WTC11 (cell line): Measurements from ENCODE around the gene C12orf50. TPM values are rescaled to one million over a fixed set of nuclear protein-coding genes. Genes with fewer than 3 reads are reported as not detected.

Source experiments
- ATAC-seq: fragments of 200-7000 bp; cut with Tn5 transposase; 2 replicates; pipeline ENCODE4 v1.10.0; 2021; ENCODE audit warnings: mild to moderate bottlenecking, moderate library complexity
- Bru-seq: library from RNA; stranded (reverse); fragments of 400-500 nt; gene quantifications from one replicate; lab custom pipeline; 2021; lab: Mats Ljungman, UMichigan
- CTCF ChIA-PET: fragments of 300-600 bp; sonication (Branson Sonifier 250); formaldehyde crosslinking; loops from one replicate; lab custom pipeline; 2021; ENCODE audit warnings: antibody characterized with exemption; lab: Charles Lee
- POLR2A ChIA-PET: fragments of 350-600 bp; sonication (Branson Sonifier 250); formaldehyde crosslinking; loops from one replicate; lab custom pipeline; 2021; ENCODE audit warnings: antibody characterized with exemption; lab: Charles Lee
- DNase-seq: peaks from one replicate; pipeline ENCODE4 v3.0.0; 2021; ENCODE audit warnings: low spot score
- H3K27ac Mint-ChIP-seq: 2 replicates; pipeline ENCODE4 v1.8.0; 2021; ENCODE audit warnings: mixed read lengths
- H3K27me3 Mint-ChIP-seq: 2 replicates; pipeline ENCODE4 v1.8.0; 2021; ENCODE audit warnings: low read depth, mild to moderate bottlenecking, moderate library complexity, mixed read lengths
- H3K36me3 Mint-ChIP-seq: 2 replicates; pipeline ENCODE4 v1.8.0; 2021; ENCODE audit warnings: mixed read lengths
- H3K4me1 Mint-ChIP-seq: 2 replicates; pipeline ENCODE4 v1.8.0; 2022; ENCODE audit warnings: mixed read lengths
- H3K4me3 Mint-ChIP-seq: 2 replicates; pipeline ENCODE4 v1.8.0; 2021; ENCODE audit warnings: mild to moderate bottlenecking, moderate library complexity, mixed read lengths
- H3K9me3 Mint-ChIP-seq: 2 replicates; pipeline ENCODE4 v1.8.0; 2021; ENCODE audit warnings: mixed read lengths
- ATF1 ChIP-seq: sonication (generic); formaldehyde crosslinking; IDR thresholded peaks from 2 replicates; pipeline ENCODE4 v1.8.1; 2023; ENCODE audit warnings: mild to moderate bottlenecking, moderate library complexity, missing genetic modification reagents
- EMX1 ChIP-seq: fragments of 250-450 bp; sonication (Bioruptor Pico); IDR thresholded peaks from 2 replicates; pipeline ENCODE4 v1.8.0; 2021; ENCODE audit warnings: mild to moderate bottlenecking
- FOXJ3 ChIP-seq: sonication (generic); formaldehyde crosslinking; IDR thresholded peaks from 2 replicates; pipeline ENCODE4 v1.9.0; 2021; ENCODE audit warnings: missing genetic modification reagents, mild to moderate bottlenecking, borderline replicate concordance
- GTF2I ChIP-seq: fragments of 250-450 bp; sonication (Bioruptor Pico); conservative IDR thresholded peaks from 2 replicates; pipeline ENCODE4 v1.4.0; 2021; ENCODE audit warnings: mild to moderate bottlenecking
- JAZF1 ChIP-seq: fragments of 250-450 bp; sonication (Bioruptor Pico); IDR thresholded peaks from 2 replicates; pipeline ENCODE4 v1.9.0; 2021; ENCODE audit warnings: moderate library complexity, mild to moderate bottlenecking, inconsistent platforms
- NR3C1 ChIP-seq: sonication (generic); formaldehyde crosslinking; conservative IDR thresholded peaks from 2 replicates; pipeline ENCODE4 v1.8.1; 2023; ENCODE audit warnings: low read depth, mild to moderate bottlenecking, missing genetic modification reagents
- PRRX2 ChIP-seq: fragments of 250-450 bp; sonication (Bioruptor Pico); IDR thresholded peaks from 2 replicates; pipeline ENCODE4 v1.8.0; 2021; ENCODE audit warnings: mild to moderate bottlenecking
- RELA ChIP-seq: sonication (generic); formaldehyde crosslinking; IDR thresholded peaks from 2 replicates; pipeline ENCODE4 v1.8.1; 2022; ENCODE audit warnings: missing genetic modification reagents, mild to moderate bottlenecking, borderline replicate concordance
- RORB ChIP-seq: fragments of 250-450 bp; sonication (Bioruptor Pico); IDR thresholded peaks from 2 replicates; pipeline ENCODE4 v1.9.0; 2021; ENCODE audit warnings: mild to moderate bottlenecking
- SMAD4 ChIP-seq: sonication (generic); formaldehyde crosslinking; IDR thresholded peaks from 2 replicates; pipeline ENCODE4 v1.8.0; 2022; ENCODE audit warnings: mild to moderate bottlenecking, missing genetic modification reagents
- TEAD1 ChIP-seq: sonication (generic); formaldehyde crosslinking; IDR thresholded peaks from 2 replicates; pipeline ENCODE4 v1.8.0; 2022; ENCODE audit warnings: mild to moderate bottlenecking, missing genetic modification reagents
- TEAD4 ChIP-seq: sonication (generic); formaldehyde crosslinking; IDR thresholded peaks from 2 replicates; pipeline ENCODE4 v1.8.0; 2022; ENCODE audit warnings: mild to moderate bottlenecking, missing genetic modification reagents
- TP53 ChIP-seq: sonication (generic); formaldehyde crosslinking; IDR thresholded peaks from 2 replicates; pipeline ENCODE4 v1.8.1; 2023; ENCODE audit warnings: mild to moderate bottlenecking, missing genetic modification reagents
- ZBTB21 ChIP-seq: sonication (generic); formaldehyde crosslinking; IDR thresholded peaks from 2 replicates; pipeline ENCODE4 v1.8.1; 2023; ENCODE audit warnings: mild to moderate bottlenecking, missing genetic modification reagents, borderline replicate concordance
- ZNF219 ChIP-seq: sonication (generic); formaldehyde crosslinking; IDR thresholded peaks from 2 replicates; pipeline ENCODE4 v1.8.0; 2023; ENCODE audit warnings: missing genetic modification reagents, mild to moderate bottlenecking, borderline replicate concordance
- ZNF232 ChIP-seq: sonication (generic); formaldehyde crosslinking; IDR thresholded peaks from 2 replicates; pipeline ENCODE4 v1.8.0; 2022; ENCODE audit warnings: mild to moderate bottlenecking, missing genetic modification reagents
- ZNF671 ChIP-seq: fragments of 250-450 bp; sonication (Bioruptor Pico); IDR thresholded peaks from 2 replicates; pipeline ENCODE4 v1.8.0; 2021; ENCODE audit warnings: mild to moderate bottlenecking
- long read RNA-seq, 3 experiments: library from RNA in 1 of 3; library from capped mRNA in 1 of 3; library from polyadenylated mRNA in 1 of 3; unstranded in 2 of 3; stranded (forward) in 1 of 3; transcript quantifications; one replicate each; pipeline ENCODE4 v2.0.0, GENCODE V29; 2021
- total RNA-seq: library from RNA; stranded (reverse); gene quantifications from 3 replicates; pipeline ENCODE4 v1.2.3, GENCODE V29; 2021
- TF ChIP-seq, protein P1 (sequence below): fragments of 250-450 bp; sonication (Bioruptor Pico); IDR thresholded peaks from 2 replicates; pipeline ENCODE4 v1.8.0; 2021; ENCODE audit warnings: mild to moderate bottlenecking
- TF ChIP-seq, protein P2 (sequence below): sonication (generic); formaldehyde crosslinking; IDR thresholded peaks from 2 replicates; pipeline ENCODE4 v1.8.0; 2022; ENCODE audit warnings: mild to moderate bottlenecking, missing genetic modification reagents
- TF ChIP-seq, protein P3 (sequence below): fragments of 250-450 bp; sonication (Bioruptor Pico); IDR thresholded peaks from 2 replicates; pipeline ENCODE4 v2.1.2; 2022; ENCODE audit warnings: mild to moderate bottlenecking, moderate library complexity
- TF ChIP-seq, protein P4 (sequence below): sonication (generic); formaldehyde crosslinking; IDR thresholded peaks from 2 replicates; pipeline ENCODE4 v1.8.1; 2022; ENCODE audit warnings: mild to moderate bottlenecking, missing genetic modification reagents, moderate library complexity, borderline replicate concordance
- TF ChIP-seq, protein P5 (sequence below): sonication (generic); formaldehyde crosslinking; IDR thresholded peaks from 2 replicates; pipeline ENCODE4 v1.8.1; 2022; ENCODE audit warnings: low read depth, missing genetic modification reagents, borderline replicate concordance
- TF ChIP-seq, protein P6 (sequence below): sonication (generic); formaldehyde crosslinking; IDR thresholded peaks from 2 replicates; pipeline ENCODE4 v1.8.0; 2023; ENCODE audit warnings: missing genetic modification reagents
- TF ChIP-seq, protein P7 (sequence below): fragments of 250-450 bp; sonication (Bioruptor Pico); IDR thresholded peaks from 2 replicates; pipeline ENCODE4 v1.9.0; 2021; ENCODE audit warnings: mild to moderate bottlenecking
- TF ChIP-seq, protein P8 (sequence below): sonication (generic); formaldehyde crosslinking; IDR thresholded peaks from 2 replicates; pipeline ENCODE4 v1.8.0; 2023; ENCODE audit warnings: mild to moderate bottlenecking, missing genetic modification reagents

Gene C12orf50, protein sequence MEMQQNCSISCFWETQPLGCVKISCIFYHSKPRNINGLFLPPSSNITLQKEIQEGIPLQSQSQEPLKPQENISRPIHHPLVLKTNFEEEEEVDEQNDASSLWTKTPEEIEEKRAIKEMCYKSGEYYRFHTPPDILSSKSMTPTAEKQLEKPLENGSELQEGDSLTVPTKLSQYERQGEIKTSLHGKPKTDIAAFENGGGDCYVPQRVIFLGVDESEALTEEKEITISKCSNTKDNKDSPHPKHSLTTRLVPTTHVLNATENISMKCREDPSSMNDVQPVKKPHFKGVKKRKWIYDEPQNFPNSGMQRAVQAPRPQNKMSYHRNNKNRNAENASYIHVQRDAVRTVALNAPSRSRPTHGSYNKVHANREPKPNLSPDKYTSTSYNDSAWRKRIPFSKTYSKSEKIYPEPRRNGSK
- total RNA-seq, result 0.07 TPM in 1 of 3 replicates, not detected in the others
- Bru-seq, nascent RNA, result percentile 2 among the genes with signal in this experiment
- long read RNA-seq, experiment 1, result 0 reads
- long read RNA-seq, experiment 2, result 0 reads
- long read RNA-seq, experiment 3, result 0 reads

DNA sequence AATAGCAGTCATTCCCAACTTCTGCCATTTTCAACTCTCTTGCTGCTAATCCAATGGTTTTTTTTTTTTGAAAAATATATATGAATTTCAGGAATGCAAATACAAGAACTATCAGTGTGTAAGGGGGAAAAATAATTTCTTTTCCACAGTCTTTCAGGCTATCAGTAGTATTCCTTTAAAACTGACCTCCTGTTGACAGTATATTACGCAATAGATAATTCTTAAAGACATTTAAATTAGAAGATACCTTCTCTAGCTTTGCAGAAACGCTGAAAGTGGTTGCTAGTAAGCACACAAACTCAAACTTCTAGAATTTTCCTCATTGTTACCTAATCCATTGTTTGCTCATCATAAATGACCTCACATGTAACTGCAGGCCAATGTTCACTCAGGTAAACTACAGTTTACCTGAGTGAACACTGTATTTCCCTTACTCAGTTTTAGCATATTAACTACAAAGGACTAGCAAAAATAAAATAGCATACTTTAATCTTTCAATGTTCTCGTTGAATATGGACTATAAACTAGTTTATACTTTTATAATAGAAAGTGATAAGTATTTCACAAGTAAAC lies at the start of gene C12orf50:
TSS of gene C12orf50 (minus strand) at position 309 of the 573 bp plus-strand sequence. CDS start 2,439 bp downstream, outside the sequence.
- DNase-seq (no peak), ATAC-seq (no peak)
- no peak within 1 kb of the TSS for H3K27ac Mint-ChIP-seq
- peaks cover 23% of the 10 kb centered on the region for H3K9me3 Mint-ChIP-seq
- ChIA-PET CTCF (no interaction called here), POLR2A (no interaction called here)
- H3K4me1 Mint-ChIP-seq, result no peaks in the 10 kb centered on the region
- TF ChIP-seq TP53 (CRISPR knock-in tag), result no peak
- TF ChIP-seq ZNF232 (CRISPR knock-in tag), result no peak
- TF ChIP-seq ZNF219 (CRISPR knock-in tag), result no peak
- no peak for TF ChIP-seq TEAD4 (CRISPR knock-in tag)
- TF ChIP-seq ATF1 (CRISPR knock-in tag), result no peak
- TF ChIP-seq RORB (CRISPR knock-in tag), result no peak
- no peak for TF ChIP-seq RELA (CRISPR knock-in tag)
- TF ChIP-seq, protein P1, sequence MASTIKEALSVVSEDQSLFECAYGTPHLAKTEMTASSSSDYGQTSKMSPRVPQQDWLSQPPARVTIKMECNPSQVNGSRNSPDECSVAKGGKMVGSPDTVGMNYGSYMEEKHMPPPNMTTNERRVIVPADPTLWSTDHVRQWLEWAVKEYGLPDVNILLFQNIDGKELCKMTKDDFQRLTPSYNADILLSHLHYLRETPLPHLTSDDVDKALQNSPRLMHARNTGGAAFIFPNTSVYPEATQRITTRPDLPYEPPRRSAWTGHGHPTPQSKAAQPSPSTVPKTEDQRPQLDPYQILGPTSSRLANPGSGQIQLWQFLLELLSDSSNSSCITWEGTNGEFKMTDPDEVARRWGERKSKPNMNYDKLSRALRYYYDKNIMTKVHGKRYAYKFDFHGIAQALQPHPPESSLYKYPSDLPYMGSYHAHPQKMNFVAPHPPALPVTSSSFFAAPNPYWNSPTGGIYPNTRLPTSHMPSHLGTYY, result no peak
- no peak for TF ChIP-seq ZNF671 (CRISPR knock-in tag)
- TF ChIP-seq, protein P2, sequence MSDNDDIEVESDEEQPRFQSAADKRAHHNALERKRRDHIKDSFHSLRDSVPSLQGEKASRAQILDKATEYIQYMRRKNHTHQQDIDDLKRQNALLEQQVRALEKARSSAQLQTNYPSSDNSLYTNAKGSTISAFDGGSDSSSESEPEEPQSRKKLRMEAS (CRISPR knock-in tag), result no peak
- TF ChIP-seq, protein P3, sequence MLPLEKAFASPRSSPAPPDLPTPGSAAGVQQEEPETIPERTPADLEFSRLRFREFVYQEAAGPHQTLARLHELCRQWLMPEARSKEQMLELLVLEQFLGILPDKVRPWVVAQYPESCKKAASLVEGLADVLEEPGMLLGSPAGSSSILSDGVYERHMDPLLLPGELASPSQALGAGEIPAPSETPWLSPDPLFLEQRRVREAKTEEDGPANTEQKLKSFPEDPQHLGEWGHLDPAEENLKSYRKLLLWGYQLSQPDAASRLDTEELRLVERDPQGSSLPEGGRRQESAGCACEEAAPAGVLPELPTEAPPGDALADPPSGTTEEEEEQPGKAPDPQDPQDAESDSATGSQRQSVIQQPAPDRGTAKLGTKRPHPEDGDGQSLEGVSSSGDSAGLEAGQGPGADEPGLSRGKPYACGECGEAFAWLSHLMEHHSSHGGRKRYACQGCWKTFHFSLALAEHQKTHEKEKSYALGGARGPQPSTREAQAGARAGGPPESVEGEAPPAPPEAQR (CRISPR knock-in tag), result no peak
- TF ChIP-seq, protein P4, sequence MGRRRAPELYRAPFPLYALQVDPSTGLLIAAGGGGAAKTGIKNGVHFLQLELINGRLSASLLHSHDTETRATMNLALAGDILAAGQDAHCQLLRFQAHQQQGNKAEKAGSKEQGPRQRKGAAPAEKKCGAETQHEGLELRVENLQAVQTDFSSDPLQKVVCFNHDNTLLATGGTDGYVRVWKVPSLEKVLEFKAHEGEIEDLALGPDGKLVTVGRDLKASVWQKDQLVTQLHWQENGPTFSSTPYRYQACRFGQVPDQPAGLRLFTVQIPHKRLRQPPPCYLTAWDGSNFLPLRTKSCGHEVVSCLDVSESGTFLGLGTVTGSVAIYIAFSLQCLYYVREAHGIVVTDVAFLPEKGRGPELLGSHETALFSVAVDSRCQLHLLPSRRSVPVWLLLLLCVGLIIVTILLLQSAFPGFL (CRISPR knock-in tag), result no peak
- TF ChIP-seq, protein P5, sequence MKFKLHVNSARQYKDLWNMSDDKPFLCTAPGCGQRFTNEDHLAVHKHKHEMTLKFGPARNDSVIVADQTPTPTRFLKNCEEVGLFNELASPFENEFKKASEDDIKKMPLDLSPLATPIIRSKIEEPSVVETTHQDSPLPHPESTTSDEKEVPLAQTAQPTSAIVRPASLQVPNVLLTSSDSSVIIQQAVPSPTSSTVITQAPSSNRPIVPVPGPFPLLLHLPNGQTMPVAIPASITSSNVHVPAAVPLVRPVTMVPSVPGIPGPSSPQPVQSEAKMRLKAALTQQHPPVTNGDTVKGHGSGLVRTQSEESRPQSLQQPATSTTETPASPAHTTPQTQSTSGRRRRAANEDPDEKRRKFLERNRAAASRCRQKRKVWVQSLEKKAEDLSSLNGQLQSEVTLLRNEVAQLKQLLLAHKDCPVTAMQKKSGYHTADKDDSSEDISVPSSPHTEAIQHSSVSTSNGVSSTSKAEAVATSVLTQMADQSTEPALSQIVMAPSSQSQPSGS (CRISPR knock-in tag), result no peak
- TF ChIP-seq EMX1 (CRISPR knock-in tag), result no peak
- TF ChIP-seq, protein P6, sequence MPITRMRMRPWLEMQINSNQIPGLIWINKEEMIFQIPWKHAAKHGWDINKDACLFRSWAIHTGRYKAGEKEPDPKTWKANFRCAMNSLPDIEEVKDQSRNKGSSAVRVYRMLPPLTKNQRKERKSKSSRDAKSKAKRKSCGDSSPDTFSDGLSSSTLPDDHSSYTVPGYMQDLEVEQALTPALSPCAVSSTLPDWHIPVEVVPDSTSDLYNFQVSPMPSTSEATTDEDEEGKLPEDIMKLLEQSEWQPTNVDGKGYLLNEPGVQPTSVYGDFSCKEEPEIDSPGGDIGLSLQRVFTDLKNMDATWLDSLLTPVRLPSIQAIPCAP, result no peak
- no peak for TF ChIP-seq TEAD1 (CRISPR knock-in tag)
- TF ChIP-seq FOXJ3 (CRISPR knock-in tag), result no peak
- no peak for TF ChIP-seq JAZF1 (CRISPR knock-in tag)
- no peaks in the 10 kb centered on the region for H3K27me3 Mint-ChIP-seq
- H3K4me3 Mint-ChIP-seq, result no peak within 1 kb of the TSS
- peaks cover 12% of the 10 kb centered on the region for H3K36me3 Mint-ChIP-seq

DNA sequence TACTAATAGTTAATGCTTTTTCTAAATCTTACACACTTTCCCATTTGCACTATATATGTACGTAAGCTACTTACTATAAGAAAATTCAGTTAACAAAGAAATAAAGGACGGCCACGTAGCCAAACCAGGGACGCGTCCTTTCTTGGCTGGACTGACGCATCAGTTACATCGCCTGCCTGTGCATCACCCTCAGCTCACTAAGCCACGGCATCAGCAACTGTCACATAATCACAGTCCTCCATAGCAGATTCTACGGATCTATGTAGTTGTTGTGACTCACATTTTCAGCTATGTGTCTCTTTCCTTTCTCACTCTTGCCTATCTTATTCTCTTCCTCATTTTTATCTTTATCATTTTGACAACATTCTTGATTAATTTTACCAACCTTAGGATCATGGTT lies 38.1 kb upstream of the C12orf50 start:
- CTCF ChIA-PET, result no interaction called here
- ATAC-seq (no peak), DNase-seq (no peak)
- Mint-ChIP-seq H3K27ac (no peak overlapping the region), H3K27me3 (no peaks in the 10 kb centered on the region), H3K36me3 (no peaks in the 10 kb centered on the region), H3K9me3 (no peaks in the 10 kb centered on the region), H3K4me3 (no peak overlapping the region), H3K4me1 (no peaks in the 10 kb centered on the region)
- POLR2A ChIA-PET, result no interaction called here
- TF ChIP-seq NR3C1 (CRISPR knock-in tag), result no peak
- TF ChIP-seq, protein P7, sequence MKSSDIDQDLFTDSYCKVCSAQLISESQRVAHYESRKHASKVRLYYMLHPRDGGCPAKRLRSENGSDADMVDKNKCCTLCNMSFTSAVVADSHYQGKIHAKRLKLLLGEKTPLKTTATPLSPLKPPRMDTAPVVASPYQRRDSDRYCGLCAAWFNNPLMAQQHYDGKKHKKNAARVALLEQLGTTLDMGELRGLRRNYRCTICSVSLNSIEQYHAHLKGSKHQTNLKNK (CRISPR knock-in tag), result no peak
- no peak for TF ChIP-seq GTF2I (CRISPR knock-in tag)
- no peak for TF ChIP-seq ZBTB21 (CRISPR knock-in tag)
- TF ChIP-seq, protein P8, sequence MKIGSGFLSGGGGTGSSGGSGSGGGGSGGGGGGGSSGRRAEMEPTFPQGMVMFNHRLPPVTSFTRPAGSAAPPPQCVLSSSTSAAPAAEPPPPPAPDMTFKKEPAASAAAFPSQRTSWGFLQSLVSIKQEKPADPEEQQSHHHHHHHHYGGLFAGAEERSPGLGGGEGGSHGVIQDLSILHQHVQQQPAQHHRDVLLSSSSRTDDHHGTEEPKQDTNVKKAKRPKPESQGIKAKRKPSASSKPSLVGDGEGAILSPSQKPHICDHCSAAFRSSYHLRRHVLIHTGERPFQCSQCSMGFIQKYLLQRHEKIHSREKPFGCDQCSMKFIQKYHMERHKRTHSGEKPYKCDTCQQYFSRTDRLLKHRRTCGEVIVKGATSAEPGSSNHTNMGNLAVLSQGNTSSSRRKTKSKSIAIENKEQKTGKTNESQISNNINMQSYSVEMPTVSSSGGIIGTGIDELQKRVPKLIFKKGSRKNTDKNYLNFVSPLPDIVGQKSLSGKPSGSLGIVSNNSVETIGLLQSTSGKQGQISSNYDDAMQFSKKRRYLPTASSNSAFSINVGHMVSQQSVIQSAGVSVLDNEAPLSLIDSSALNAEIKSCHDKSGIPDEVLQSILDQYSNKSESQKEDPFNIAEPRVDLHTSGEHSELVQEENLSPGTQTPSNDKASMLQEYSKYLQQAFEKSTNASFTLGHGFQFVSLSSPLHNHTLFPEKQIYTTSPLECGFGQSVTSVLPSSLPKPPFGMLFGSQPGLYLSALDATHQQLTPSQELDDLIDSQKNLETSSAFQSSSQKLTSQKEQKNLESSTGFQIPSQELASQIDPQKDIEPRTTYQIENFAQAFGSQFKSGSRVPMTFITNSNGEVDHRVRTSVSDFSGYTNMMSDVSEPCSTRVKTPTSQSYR (CRISPR knock-in tag), result no peak
- TF ChIP-seq SMAD4, result no peak
- no peak for TF ChIP-seq PRRX2 (CRISPR knock-in tag)
